IPS-11a (cell line): ENCODE measurements around the gene NME9.

Experiments used
- H3K4me3 ChIP-seq: one replicate; pipeline ENCODE4 v1.5.1; 2013; ENCODE audit warnings: low read depth, low read length, control low read depth

Gene NME9

DNA sequence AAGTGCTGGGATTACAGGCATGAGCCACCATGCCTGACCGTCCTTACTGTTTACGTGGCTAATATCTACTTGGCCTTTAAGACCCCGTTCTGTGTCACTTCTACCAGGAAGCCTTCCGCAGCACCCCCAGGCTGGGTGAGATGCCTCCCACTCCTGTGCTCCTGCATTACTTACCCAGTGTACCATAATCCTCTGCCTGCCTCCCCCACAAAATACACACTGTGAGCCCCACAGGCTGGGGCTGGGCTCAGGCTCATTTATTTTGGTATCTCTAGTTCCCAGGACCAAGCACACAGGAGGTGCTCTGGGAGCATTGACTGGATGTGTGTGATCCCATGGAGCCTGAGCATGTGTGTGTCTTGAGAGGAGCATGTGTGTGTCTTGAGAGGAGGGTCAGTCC is 33.7 kb upstream of the NME9 start:
- no peak overlapping the region for H3K4me3 ChIP-seq

DNA sequence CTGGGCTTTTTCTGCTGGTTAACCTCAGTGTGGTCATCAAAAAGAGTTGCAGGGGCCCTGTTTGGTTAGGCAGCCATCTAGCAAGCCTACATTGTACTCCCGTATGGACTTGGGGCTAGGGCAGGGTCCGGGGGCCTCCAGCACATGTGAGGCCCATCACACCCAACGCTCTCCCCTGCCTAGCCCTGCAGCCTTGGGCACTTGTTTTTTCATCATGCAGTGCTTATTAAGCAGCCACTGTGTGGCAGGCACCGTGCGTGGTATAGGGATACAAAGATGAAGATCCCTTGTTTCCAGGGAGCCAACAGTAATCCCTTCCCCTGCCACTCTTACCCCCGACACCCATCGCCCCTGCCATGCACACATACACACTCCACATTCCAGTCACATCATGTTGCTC is 32.9 kb upstream of the NME9 start:
- H3K4me3 ChIP-seq: no peak overlapping the region

- H3K4me3 ChIP-seq: no peak overlapping the region
Observed at GRCh38 chr3:138361561-138361971, 31.9 kb upstream of the NME9 start.

- no peak overlapping the region for H3K4me3 ChIP-seq
Observed at GRCh38 chr3:138360869-138361525, 31.3 kb upstream of the NME9 start.

- H3K4me3 ChIP-seq: no peak overlapping the region
Observed at GRCh38 chr3:138359919-138360868, 30.5 kb upstream of the NME9 start.

DNA sequence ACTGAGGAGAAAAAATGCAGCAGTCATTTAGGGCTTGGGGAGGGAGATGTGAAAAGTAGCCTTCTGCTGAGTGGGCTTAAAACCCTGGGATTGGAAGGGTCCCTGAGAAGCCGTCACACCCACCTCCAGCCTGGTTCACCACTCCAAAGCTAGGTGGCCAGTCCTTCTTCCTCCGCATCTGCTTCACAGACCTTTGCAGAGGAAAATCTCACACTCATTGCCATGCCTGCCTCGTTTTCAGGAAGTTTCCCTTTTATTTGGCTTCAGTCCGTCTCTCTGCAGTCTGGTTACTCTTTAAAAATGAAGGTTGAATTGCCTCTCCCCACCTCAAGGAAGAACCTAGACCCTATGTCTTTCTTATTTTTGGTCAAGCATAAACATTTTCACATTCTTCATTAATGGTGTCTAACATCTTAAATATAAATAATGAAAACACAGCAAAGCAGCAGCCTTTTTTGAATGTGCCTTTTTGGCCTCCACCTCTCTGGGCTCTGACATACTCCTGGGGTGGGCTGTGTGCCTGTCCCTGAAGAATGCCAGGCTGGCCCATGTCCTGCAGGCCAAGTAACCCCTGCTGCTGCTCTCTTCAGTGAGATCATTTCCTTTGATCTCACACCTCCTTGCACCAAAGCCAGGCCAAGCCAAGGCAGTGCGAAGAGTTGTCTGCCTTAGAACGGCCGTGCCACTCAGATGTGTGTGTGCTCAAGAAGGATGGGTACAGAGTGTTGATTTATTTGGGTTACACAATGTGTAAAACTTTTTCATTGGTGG is 29.7 kb upstream of the NME9 start:
- H3K4me3 ChIP-seq: no peak overlapping the region

- H3K4me3 ChIP-seq: no peak overlapping the region
Observed at GRCh38 chr3:138356730-138357405, 27.2 kb upstream of the NME9 start.

DNA sequence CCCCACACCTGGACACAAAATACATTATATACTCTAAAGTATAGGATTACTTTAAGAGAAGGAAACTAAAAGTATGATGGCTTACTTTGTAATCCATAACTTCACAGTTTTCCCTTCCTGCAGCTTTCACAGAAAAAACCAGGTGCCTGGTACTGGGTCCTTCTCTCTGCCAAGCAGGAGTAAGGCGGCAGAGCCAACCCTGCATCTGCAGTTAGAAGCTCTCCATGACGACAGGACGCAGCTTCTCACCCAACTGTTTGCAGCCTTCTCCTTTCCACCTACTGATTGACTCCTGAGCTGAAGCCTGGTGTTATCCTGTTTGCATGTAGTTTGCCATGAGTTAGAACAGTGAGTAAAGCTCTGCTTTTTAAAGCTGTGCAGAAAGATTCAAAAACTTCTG is 25.4 kb upstream of the NME9 start:
- no peak overlapping the region for H3K4me3 ChIP-seq

DNA sequence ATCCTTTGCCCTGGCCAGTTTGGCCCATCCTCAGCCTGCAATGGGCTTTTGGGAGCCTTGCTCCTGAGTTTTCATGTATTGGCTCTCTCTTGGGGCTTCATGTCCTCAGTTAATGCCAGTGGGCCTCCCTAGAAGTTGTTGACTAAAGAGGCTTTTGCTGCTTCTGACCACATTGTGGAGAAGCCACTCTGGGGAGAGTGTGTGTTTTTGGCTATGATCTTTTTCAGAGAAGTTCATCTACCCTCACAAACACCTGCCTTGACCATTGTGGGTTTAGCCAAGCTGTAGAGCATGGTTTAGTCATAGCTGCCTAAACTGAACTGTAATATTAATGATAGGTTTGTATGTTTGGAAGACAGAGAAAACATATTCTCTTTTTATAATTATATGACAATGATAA is 24.7 kb upstream of the NME9 start:
- no peak overlapping the region for H3K4me3 ChIP-seq

DNA sequence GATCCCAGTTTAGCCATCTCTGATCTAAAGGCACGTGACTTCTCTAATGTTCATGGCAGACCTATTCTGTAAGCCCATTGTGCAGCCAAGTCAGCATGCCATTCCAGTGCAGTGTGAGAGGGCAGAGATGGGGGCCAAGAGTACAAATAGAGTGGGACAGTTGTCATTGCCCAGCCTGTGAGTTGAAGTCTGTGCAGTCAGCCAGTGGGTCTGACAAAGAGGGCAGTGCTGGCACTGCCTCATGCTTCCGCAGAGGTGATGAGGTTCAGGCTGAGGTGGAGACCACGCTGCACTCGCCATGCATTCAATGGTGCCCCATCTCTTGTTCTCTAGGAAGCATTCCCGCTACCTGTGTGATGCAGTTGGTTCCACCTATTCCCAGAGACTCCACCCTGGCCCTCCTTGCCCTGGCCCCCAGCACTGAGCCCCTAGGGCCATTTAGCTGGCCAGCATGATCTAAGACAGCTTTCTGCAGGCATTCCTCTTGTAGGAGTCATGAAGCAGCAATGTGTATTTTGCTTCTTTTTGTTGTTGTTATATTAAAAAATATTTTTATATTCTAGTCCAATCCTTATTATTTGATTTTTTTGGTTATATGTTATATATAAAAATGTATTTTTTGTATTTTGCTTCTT is 22.4 kb upstream of the NME9 start:
- H3K4me3 ChIP-seq: no peak overlapping the region

- no peak overlapping the region for H3K4me3 ChIP-seq
Observed at GRCh38 chr3:138351151-138351550, 21.5 kb upstream of the NME9 start.

DNA sequence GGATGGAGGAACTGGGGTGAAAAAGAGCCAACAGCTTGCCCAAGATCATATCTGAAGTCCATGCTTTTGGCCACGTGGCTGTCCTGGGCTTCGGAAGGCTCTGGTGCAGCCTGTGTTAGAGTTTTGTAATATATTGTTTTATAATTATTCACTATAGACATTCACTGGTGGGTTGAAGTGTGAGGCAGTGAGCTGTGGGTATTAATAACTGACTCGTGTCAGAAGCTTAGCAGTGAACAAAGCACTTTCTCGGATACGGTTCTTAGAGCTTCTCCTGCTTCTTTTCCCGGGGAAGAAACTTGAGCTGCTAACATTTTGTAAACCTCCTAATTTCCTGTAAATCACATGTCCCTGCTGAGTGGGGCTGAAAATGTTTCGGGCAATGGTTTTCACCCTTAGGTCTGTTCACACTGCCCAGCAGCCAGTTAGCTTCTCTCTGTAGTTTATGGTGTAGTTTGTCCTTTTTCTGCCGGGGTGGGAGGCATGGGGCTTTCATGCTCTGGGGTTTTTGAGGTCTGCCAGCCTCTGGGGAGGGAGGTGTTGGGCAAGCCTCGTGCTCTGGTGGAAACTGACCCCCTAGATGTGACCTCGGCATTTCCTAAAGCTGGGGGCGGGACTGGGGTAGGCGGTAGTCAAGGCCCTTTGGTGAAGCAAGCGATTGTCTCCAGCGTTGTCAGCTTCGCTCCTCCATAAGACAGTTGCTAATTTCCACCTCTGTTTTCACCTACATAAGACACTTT is 20.4 kb upstream of the NME9 start:
- no peak overlapping the region for H3K4me3 ChIP-seq

DNA sequence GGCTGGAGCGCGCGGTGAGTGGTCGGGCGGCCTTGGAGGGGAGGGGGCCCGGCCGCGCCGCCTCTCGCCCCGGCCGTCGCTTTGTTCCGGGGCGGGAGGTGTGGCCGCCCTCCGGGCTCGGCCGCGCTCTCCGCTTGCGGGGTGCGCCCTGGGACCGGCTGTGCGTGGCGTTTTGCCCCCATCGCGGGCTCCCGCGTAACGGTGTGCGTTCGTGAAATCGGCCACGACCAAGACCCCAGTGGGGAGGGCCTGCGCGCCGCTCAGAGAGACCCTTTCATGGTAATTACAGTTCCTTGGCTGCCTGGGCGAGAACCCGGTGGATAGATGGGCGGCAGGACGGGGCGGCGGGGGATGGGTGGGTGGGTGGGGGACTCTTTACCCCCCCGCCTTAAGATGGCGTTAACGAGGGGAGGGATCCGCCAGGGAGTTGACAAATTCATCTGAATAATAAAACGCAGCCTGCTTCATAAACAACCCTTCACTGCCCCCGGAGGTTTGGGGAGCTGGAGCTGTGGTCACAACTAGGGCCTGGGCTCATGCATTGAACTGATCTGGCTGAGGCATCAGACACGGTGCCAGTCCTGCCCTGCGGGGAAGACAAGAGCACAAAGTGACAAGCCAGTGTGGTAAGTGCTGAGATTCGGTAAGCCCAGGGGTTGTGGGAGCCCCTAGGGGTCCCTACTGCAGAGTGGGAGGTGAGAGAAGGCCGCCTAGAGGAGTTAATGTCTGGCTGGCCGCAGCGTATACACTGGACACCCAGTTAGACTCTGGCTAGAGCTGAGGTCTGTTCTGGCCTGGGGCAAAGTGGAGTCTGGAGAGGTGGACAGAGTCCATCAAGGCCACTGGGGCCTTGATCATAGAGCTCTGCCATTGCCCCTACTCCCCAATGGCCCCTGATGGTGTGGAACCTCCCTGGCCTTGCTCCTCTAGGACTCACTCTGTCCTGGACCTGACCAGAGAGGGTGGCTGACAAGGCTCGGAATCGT is 19.4 kb upstream of the NME9 start:
- peak overlapping the region; percentile 63 for H3K4me3 ChIP-seq

GRCh38 chr3:138347960-138348753 is 18.5 kb upstream of the NME9 start, which contains the start of gene MRAS:
Gene MRAS (plus strand): TSS chr3:138348579. CDS start chr3:138372884, 24,305 bp downstream.
- peak within 1 kb of the TSS; percentile 63 for H3K4me3 ChIP-seq

GRCh38 chr3:138344754-138345153 is 15.1 kb upstream of the NME9 start:
- no peak overlapping the region for H3K4me3 ChIP-seq

DNA sequence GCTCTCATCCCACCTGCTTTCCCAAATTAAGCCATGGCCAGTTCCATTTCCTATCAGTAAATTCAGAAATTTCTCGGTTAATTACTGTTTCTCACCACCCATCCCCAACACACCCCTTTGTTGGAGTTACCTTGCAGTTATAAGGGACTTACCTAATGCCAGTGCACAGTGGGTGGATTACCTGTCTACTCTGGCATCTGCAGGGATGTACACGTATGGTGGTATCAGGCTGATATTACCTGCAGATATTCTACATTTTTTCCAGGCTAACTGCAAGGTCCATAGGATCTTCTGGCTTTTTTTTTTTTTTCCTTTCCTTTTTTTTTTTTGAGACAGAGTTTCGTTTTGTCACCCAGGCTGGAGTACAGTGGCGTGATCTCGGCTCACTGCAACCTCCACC is 10.9 kb upstream of the NME9 start:
- H3K4me3 ChIP-seq: no peak overlapping the region

- H3K4me3 ChIP-seq: no peak overlapping the region
Observed at GRCh38 chr3:138338811-138339210, 9.2 kb upstream of the NME9 start.

DNA sequence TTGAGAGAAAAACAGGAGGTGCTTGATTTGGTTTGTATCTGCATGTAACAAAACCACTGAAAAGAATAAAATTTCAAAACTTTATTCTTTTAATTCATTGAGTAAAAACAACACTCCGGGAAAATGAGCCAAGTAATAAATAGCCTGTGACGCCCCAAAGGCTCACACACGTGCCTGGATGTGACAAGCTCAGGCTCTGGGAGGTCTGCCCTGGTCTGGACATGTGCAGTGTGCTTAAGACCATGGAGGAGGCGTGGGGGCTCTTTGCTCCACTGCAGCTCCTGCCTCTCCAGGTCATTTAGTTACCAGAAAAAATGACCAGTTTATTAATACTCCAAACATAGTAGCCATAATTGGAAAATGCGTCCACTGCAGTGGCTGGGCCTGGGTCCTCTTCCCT is 8.6 kb upstream of the NME9 start:
- no peak overlapping the region for H3K4me3 ChIP-seq
